GM21737 (cell line): ENCODE data around the gene PLB1.

Source experiments
- ATAC-seq: cut with Tn5 transposase; IDR thresholded peaks from one replicate; pipeline ENCODE4 v1.9.1; 2021; ENCODE audit warnings: mild to moderate bottlenecking, moderate library complexity; ENCODE audit not compliant: unreplicated experiment

PLB1 gene

DNA sequence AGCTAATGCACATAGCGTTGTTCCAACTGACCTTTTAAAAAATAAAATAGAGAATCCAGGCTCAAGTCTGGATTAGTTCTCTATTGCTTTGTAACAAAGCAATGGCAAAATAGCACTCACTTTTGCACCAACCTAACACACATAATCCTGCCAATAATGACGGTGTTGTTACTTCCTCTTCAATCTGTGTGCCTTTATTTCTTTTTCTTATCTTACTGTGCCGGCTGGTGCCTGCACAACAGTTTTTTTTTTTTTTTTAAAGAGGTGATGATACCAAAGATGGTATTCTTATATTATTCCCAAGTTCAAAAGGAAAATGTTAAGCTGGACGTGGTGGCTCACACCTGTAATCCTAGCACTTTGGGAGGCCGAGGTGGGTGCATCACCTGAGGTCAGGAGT, 3.4 kb downstream of the PLB1 start:
- ATAC-seq, result no peak

DNA sequence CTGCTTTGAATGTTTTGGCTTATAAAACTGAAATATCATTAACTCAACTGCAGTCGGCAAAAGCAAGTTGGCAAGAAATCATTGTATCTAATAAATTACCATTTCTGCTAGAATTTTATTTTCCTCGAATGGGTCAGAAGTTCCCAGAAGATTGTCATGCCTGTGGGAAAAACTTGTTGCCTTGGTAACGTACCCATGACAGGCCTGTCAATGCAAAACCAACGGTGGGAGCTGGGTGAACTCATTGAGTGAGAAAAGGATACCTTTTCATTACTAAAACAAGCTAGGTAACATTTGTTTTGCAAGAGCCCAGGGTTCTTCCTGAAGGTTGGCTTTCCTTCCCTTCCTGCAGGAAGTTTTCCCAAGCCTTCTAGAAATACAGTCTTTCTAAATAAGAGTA, 9.5 kb downstream of the PLB1 start:
- no peak for ATAC-seq

DNA sequence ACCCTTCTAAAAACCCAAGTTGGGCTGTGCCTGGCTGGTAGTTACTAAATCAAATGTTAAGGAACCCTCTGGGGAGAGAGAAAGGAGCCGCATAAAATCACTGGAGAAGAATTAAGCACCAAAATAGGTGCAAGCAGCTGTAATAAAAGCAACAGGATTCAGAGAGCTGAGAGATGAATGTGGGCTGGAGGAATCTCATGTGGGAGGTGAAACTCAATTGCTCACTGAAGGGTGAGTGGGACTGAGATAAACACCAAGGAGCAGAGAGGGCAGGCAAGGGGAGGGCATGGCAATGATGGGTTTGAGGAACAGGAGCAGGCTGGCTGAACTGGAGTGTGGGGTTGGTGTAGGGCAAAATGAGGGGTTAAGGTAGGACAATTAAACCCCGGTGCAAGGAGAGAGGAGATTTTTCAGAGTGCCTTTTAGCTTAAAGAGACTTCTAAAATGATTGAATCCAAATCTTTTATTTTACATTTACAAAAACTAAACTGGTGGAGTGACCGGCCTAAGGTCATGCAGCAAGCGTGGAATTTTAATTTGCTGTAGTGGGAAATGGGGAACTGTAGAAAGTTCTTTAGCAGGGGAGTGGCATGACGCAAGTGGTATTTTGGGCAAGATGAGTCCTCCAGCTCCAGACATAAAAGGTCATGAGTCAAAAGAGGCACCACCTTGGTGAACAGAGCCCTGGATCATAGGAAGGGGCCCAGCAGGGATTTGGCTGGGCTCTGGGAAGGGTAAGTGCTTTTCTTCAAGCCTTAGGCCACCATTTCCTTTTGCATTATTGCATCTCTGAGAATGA, 10.5 kb downstream of the PLB1 start:
- no peak for ATAC-seq

DNA sequence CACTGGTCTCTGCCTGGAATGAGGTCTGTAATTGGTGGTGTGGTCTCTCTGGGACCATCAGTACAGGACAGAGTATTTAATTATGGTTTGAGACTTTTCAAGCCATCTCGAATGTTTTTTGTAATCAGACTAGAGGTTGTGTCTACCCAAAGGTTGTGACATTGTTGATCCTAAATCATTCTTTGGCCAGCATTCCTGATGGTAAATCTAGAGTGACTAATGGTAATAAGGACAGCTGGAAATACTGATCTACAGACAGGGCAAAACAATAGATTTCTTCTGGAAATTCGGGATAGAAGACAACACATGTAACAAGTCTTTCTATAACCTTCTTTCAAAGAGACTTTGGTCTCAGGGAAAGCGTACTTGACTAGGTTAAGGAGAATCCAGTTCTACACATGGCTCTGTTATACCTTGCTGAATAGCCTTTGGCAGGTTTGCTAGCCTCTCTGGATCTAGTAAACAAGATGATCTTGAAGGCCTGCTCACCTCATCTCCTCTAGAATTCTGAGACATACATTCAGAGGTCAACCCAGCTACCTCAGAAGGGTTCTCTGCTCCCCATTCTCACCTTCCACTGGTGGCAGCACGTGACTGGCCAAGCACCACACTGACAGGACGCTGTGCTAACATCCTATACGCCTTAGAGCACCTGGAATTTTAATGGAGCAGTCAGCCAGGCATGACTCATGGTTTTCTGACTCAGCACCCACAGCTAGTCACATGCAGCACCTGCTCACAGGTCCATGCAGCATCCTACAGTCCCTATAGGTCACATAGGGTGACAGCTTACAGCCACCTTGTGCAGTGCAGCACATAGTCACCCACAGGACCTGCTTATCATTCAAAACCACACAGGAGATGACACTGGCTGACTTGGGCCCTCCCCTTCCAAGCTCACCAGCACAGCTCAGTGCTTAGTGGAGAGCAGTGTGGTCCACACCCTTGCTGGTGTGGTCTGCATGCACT, 12.2 kb downstream of the PLB1 start:
- no peak for ATAC-seq

DNA sequence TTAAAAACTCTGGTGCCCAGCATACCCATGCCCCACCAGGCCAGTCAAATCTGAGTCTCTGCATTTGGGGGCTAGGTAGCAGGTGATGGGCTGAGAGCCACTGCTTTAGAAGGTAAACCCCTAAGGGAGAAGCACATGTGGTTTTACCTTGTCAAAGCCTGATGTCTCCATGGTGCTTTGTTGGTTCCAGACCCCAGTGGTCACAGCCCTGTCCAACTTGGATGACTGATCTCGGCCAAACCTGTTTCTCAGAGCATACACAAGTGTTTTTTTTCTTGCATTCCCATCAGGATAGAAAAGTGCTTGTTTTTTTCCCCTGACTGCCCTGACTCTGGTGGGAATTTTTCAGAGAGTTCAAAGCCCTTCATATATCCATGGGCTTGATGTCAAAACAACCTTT, 13.5 kb downstream of the PLB1 start:
- ATAC-seq, result no peak

DNA sequence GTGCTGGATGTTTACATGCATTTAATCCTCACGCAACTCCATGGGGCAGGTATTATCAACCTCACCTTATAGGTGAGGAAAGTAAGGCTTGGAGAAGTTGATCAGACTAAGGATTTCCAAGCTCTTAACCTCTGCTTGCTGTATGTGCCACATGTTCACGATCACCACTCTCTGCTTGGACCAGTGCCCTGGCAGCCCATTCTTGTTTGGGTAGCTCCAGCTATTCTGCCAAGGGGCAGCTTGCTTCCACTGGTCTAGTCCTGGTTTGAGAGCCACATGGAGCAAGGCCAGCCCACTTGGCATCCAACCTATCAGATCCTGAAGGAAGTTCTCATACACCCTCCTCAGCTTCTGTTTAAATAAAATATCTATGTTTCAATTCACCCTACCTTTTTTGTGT, 14.3 kb downstream of the PLB1 start:
- ATAC-seq, result no peak

DNA sequence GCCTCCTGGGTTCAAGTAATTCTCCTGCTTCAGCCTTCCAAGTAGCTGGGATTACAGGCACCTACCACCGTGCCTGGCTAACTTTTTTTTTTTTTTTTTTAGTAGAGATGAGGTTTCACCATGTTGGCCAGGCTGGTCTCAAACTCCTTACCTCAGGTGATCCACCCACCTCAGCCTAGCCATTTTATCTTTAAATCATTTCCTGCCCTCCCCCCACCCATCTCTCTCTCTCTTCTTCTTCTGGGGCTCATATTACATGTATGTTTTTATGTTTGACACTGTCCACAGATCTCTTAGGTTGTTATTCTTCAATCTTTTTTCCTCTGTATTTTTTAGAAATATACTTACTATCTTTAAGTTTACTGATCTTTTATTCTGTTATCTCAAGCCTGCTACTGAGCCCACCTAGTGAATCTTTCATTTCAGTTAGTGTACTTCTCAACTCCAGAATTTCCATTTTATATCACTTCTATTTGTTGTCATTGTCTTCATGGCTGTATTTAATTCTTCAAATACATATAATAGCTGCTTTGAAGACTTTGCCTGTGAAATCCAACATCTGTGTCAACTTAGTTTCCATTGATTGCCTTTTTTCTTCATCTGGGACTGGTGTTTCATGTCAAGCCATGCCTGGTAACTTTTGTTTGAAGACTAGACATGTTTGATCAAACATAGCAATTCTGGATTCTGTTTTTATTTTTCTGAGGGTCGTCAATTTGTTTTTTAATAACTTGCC, 16.2 kb downstream of the PLB1 start:
- no peak for ATAC-seq

DNA sequence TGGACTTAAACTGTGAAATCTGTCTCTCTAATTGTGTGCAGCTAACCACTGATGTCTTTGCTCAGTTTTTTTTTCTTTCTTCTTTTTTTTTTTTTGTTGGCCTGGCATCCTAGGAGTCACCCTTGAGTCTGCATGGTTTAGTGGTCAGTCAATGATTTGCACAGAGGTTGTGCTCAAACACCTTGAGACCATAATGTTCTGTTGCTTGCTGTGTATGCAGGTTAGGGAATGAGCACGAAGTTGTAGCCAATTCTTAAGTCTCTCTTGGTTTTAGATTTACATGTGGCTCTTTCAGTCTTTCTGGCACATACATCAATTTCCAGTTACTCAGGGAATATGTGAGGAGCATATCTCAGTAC, 16.7 kb downstream of the PLB1 start:
- ATAC-seq, result no peak

DNA sequence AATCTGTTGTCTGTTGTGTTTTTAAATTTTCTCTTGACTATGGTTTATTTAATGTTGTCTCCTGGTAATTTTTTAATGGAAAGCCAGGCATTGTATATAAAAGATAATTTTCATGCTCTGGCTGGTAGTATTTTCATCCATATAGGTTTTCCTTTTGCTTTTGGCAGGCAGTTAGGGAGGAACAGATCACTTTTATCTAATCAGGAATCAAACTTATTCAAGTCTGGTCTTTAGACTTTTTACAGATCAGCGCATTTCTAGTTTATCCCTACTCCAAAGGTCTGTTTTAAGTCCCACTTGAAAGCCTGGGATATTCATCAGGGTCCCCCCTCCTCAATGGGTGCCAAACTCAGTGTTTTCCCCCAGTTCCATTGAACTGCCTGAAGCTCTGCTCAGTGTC, 17.2 kb downstream of the PLB1 start:
- no peak for ATAC-seq

DNA sequence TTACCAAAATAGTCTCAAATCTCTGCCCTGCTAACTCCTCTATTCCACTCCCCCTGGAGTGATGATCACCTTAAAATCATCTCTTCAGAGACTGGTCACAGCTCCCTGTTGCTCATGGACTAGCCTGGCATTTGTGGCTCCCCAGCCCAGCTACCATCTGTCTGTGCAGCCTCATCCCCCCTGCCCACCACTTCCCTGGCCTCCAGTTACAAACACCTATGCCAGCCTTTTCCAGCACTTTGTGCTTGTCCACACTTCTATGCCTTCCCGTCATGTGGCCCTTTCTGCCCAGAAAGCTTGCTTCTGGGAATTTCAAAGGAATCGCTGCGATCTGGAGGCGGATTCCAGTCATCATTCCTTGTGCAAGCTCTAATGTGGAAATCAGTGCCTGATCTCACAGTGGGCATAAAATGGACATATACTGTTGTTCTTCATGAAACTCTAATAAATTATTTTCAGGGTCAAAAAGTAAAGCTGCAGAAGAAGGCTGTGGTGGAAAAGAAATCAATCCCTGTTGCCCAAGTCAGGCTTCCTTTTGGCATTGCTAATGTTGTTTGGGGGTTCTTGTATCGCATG, 19.4 kb downstream of the PLB1 start:
- ATAC-seq, result no peak

DNA sequence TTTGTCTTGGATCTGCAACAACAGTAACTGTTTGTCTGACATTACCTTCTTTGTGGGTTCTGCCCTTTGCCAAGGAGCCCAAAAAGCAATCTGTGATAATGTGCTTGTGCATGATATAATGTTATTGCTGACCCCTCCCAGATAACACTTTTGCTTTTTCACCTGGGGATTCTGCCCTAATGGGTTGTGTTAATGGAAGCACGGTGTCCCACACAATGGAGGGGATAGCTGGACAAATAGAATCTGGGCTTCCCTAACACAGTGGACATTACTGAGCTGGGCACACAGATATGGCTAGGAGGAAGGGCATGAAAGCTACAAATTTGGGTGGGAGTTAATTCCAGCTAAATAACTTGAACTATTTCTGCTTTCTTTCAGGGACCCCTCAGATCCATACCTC, 20.6 kb downstream of the PLB1 start:
- ATAC-seq, result no peak

DNA sequence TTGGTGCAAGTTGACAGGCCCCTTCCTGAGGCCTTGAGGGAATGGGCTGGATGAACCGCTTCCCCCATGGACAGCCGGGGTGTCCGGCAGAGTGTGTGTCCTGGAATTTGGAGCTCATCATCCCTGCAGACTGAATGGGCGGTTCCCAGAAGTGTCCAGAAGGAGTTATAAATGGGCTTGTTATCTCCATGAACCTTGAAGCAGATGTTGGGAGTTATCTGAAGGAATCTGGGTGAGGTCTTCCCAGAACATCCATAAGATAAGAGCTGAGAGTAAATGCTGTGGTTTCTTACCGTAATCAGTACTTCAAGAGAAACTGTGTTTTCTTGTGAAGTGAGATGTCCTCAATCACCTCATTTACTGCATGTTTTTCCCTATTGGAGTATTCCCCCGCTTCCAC, 21.1 kb downstream of the PLB1 start:
- ATAC-seq, result no peak

DNA sequence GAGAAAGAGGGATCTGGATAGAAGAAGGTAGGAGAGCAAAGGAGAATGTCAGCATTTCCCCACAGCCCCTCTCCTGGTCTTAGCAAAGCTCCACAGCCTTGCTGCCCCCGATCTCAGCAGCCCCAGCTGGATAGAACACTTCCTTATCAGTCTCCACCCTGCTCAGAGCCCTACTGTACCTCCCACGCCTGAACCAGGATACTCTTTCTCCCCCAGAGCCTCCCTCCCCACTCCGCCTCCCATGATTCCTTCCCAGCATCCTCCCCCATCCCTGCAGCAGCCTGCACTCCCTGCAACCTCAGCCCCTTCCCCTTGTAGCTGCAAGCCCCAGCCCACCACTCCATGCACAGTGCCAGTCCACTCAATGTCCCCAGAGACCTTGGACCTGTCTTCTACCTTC, 25.8 kb downstream of the PLB1 start:
- no peak for ATAC-seq

DNA sequence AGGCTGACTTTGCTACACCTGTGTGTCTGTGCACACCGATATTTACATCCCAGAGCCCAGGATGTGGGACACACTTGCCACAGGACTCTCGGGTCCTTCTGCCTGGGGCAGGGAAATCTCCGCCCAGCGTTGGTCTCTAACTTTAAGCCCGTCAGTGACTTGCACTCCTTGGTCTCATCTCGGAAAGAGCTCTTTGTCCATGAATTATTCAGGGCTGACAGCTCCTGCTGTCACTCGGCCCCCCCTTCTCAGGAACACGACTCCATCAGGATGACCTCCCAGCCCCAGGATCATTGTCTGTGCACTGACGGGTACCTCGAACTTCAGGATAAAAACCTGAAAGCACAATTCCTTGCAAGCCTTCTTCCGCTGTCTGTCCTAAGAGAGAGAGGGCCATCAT, 26.6 kb downstream of the PLB1 start:
- ATAC-seq, result no peak

DNA sequence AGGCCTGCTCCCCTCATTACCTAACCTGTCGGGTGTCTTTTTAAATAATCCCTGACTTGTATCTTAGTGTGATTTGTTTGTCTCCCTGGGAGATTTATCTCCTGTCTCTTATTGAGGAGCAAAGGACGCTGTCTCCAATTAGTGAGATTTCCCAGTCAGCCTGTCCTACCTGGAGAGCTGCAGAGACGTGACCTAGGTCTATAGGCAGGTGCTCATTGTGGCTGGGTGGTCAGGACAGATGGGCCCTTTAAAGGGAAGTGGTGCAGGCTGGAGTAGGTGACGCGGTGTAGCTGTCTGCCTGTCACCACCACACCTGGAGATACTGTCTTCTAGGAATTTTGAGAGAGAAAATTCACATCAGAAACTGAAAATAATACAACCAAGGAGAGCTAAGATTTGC, 28.0 kb downstream of the PLB1 start:
- ATAC-seq, result no peak

DNA sequence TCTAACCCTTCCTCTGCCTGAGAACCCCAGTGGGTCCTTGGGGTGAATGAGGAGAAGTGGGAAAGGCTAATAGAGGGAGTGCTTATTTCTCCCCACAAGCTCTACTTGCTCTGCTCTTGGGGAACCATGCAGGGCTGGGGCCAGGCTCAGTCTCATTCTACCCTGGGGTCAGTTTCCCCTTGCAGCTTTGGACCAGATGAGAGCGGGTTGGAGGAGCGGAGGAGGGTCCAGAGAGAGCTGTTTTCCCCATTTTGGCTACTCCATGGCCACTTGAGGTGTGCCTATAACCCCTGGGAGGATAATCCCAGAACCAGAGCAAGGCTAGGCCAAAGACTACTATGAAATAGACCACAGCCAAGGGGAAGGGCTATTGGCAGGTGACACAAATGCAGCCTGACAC, 29.6 kb downstream of the PLB1 start:
- no peak for ATAC-seq

DNA sequence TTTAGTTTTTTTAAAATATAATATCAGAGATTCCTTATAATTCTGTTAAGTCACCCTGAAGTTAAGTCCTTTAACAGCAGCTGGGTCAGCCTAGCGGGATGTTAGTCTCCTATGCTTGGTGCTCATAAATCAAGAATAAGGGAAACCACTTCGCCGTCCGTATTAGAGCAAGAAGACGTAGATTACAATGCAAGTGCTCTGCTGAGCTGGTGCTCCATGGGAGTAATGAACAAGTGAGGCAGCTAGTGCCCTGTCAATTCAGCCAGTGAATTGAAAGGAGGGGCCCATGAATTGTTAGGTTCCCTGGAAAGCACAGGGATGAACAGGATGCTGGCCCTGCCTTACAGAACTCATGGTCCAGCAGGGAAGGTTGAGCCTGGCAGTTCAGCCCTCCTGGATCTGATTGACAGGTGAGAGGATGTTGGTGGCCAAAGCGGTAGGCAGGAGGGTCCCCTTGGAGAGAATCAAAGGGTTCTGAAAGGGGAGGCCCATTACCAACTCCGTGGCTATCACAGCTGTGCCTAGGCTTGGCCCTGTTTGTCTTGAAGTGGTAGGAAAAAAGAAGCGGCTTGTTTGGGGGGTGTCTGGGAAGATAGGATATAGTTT, 30.8 kb downstream of the PLB1 start:
- no peak for ATAC-seq

DNA sequence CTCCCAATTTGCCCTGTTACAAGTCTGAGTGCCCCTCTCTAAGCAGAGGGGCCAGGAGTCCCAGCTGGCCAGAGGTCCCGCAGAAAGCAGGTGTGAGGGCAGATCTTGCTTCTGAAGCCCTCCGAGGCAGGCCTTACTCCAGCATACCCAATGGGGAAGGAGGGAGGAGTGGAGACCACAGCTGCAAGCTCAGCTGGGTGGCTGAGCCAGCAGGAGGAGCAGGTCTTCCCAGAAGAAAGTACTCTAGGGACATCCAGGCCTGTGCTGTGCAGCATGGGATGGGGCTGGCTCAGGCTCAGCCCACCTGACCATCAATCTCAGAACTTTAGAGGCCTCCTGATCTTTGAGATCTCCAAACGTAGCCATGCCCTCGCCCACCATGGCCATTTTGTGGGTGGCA, 31.3 kb downstream of the PLB1 start:
- no peak for ATAC-seq

DNA sequence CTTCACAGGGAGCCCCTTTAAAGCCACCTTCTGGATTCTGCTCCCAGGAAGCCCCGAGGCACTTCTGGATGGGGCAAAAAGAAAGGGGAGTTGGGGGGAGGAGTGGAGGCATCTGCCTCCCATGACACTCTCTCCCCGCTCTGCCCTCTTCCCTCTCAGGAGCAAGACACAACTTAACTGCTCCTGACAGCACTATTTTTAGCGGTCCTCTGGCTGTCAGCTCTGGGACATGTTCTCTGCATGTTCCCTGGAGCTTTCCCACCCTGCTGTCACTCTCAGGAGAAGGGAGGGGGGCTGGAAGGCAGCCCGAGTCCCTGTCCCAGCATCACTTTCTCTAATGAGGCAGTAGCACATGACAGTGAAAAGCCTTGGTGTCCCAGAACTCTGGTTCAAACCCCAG, 32.3 kb downstream of the PLB1 start:
- no peak for ATAC-seq

DNA sequence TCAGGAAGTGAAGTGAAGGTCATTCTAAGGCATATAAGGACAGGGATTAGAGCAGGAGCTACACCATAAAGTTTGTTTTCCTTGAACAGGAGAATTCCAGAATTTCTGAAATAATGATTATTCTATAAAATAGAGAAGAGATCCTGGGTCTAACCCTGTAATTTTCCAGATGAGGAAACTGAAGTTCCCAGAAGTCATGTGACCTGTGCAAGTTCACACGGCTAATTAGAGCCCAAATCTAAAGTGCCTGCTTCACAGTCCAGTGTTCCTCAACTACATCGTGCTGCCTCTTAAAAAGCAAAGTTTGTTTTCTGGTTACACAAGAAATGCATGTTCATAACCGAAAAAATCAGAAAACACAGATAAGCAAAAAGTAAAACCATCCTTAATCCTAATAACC, 34.9 kb downstream of the PLB1 start:
- no peak for ATAC-seq

DNA sequence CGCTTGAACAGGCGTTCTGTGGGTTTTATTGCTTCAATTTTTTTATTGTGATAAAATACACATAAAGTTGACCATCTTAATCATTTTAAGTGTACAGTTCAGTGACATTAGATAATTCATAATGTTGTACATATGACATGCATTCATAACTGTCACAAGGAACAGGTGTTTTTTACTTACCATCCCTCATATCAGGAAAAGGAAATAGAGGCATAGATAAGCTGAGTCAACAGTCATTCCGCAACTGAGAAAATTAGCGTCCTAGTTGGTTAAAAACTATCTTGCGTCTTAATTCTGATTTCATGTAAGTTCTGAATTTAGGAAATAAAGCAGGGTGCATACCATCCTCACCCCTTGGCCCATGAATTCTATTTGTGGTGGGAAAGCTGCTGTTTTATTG, 36.5 kb downstream of the PLB1 start:
- no peak for ATAC-seq
